SU-DHL-6 (cell line): ENCODE measurements around the gene CYB5R3.

Source experiments
- CTCF ChIP-seq: fragments of 200-600 bp; sonication (generic); IDR thresholded peaks from one replicate; pipeline ENCODE4 v1.5.1; 2017; ENCODE audit warnings: antibody characterized with exemption, mild to moderate bottlenecking, low read length, moderate library complexity; ENCODE audit not compliant: insufficient read depth, poor library complexity, severe bottlenecking
- EZH2phosphoT487 ChIP-seq: fragments of 200-600 bp; sonication (generic), shearing (Covaris generic); conservative IDR thresholded peaks from 2 replicates; pipeline ENCODE4 v1.6.1; 2018; ENCODE audit warnings: mild to moderate bottlenecking, antibody characterized with exemption, low read length, moderate library complexity, mixed read lengths

GRCh38 chr22:42608823-42609361, 40.3 kb downstream of the CYB5R3 start:
- no peak for TF ChIP-seq CTCF
- no peak for TF ChIP-seq EZH2phosphoT487
